Neural cell (in vitro differentiated cells): ENCODE results near the gene ZNF37A. TPM values are rescaled to one million over a fixed set of nuclear protein-coding genes. Genes with fewer than 3 reads are reported as not detected.

Experiments
- H2AFZ ChIP-seq: fragments of 200-600, 300-800 bp; sonication (generic), shearing (Covaris generic); 2 replicates; pipeline ENCODE4 v1.6.0; 2014; ENCODE audit warnings: low read depth, mild to moderate bottlenecking, antibody characterized with exemption, low read length, moderate library complexity
- H3F3A ChIP-seq: fragments of 200-600 bp; shearing (Covaris generic); 2 replicates; pipeline ENCODE4 v1.6.1; 2016; ENCODE audit warnings: mild to moderate bottlenecking, moderate library complexity, mixed read lengths, antibody characterized with exemption, low read length; ENCODE audit not compliant: insufficient read depth, poor library complexity, severe bottlenecking
- H3K27ac ChIP-seq: fragments of 200-600, 300-800 bp; sonication (generic), shearing (Covaris generic); 2 replicates; pipeline ENCODE4 v1.5.1; 2014; ENCODE audit warnings: mild to moderate bottlenecking, low read length, moderate library complexity
- H3K27me3 ChIP-seq: fragments of 300-800, 200-600 bp; sonication (generic), shearing (Covaris generic); 2 replicates; pipeline ENCODE4 v1.6.0; 2014; ENCODE audit warnings: mild to moderate bottlenecking, low read depth, low read length, moderate library complexity; ENCODE audit not compliant: insufficient read depth
- H3K36me3 ChIP-seq: fragments of 300-800, 200-600 bp; sonication (generic), shearing (Covaris generic); 2 replicates; pipeline ENCODE4 v1.5.1; 2014; ENCODE audit warnings: mild to moderate bottlenecking, antibody characterized with exemption, low read length, moderate library complexity; ENCODE audit not compliant: insufficient read depth
- H3K4me2 ChIP-seq: fragments of 300-800, 200-600 bp; sonication (generic), shearing (Covaris generic); 2 replicates; pipeline ENCODE4 v1.6.0; 2014; ENCODE audit warnings: mild to moderate bottlenecking, low read length
- H3K4me3 ChIP-seq: fragments of 300-800, 200-600 bp; sonication (generic), shearing (Covaris generic); 2 replicates; pipeline ENCODE4 v1.5.1; 2014; ENCODE audit warnings: mild to moderate bottlenecking, low read length, moderate library complexity
- H3K79me2 ChIP-seq: fragments of 200-600 bp; shearing (Covaris generic); replicated peaks from 2 replicates; pipeline ENCODE4 v1.6.0; 2014; ENCODE audit warnings: mild to moderate bottlenecking, low read length, moderate library complexity; ENCODE audit not compliant: insufficient read depth
- H3K9ac ChIP-seq: fragments of 300-800, 200-600 bp; sonication (generic), shearing (Covaris generic); 2 replicates; pipeline ENCODE4 v1.6.1; 2016; ENCODE audit warnings: mild to moderate bottlenecking, low read length, mixed read lengths
- H3K9me2 ChIP-seq: fragments of 200-600 bp; shearing (Covaris generic); 2 replicates; pipeline ENCODE4 v1.6.1; 2016; ENCODE audit warnings: mild to moderate bottlenecking, low read length, mixed read lengths; ENCODE audit not compliant: insufficient read depth
- H3K9me3 ChIP-seq: fragments of 200-600, 300-800 bp; sonication (generic), shearing (Covaris generic); 2 replicates; pipeline ENCODE4 v1.6.1; 2016; ENCODE audit warnings: mild to moderate bottlenecking, mixed run types, low read length, moderate library complexity, mixed read lengths
- H4K20me1 ChIP-seq: fragments of 200-600 bp; shearing (Covaris generic); 2 replicates; pipeline ENCODE4 v1.6.1; 2016; ENCODE audit warnings: mild to moderate bottlenecking, mixed run types; ENCODE audit not compliant: insufficient read depth
- EP300 ChIP-seq: fragments of 450-650 bp; conservative IDR thresholded peaks from 2 replicates; pipeline ENCODE4 v1.6.1; 2014; ENCODE audit warnings: antibody characterized with exemption, mild to moderate bottlenecking, moderate library complexity; ENCODE audit not compliant: poor library complexity, severe bottlenecking
- EZH2 ChIP-seq: fragments of 200-600, 300-800 bp; shearing (Covaris generic), sonication (generic); IDR thresholded peaks from 2 replicates; pipeline ENCODE4 v1.6.1; 2014; ENCODE audit warnings: antibody characterized with exemption, low read length, borderline replicate concordance, mild to moderate bottlenecking; ENCODE audit not compliant: insufficient read depth, poor library complexity, severe bottlenecking
- MXI1 ChIP-seq: fragments of 450-650 bp; conservative IDR thresholded peaks from 2 replicates; pipeline ENCODE4 v1.6.1; 2014; ENCODE audit warnings: antibody characterized with exemption, mild to moderate bottlenecking; ENCODE audit not compliant: poor library complexity, severe bottlenecking
- POLR2AphosphoS5 ChIP-seq: IDR thresholded peaks from 2 replicates; pipeline ENCODE4 v1.6.1; 2012
- RAD21 ChIP-seq: fragments of 450-650 bp; conservative IDR thresholded peaks from 2 replicates; pipeline ENCODE4 v1.6.1; 2014; ENCODE audit warnings: antibody characterized with exemption, mild to moderate bottlenecking, moderate library complexity
- SMC3 ChIP-seq: fragments of 450-650 bp; conservative IDR thresholded peaks from 2 replicates; pipeline ENCODE4 v1.6.1; 2014; ENCODE audit warnings: antibody characterized with exemption, mild to moderate bottlenecking, moderate library complexity; ENCODE audit not compliant: poor library complexity
- TAF1 ChIP-seq: IDR thresholded peaks from 2 replicates; pipeline ENCODE4 v1.6.1; 2012; ENCODE audit warnings: low read depth
- polyA plus RNA-seq: library from polyadenylated mRNA; depleted of rRNA; stranded (reverse); fragments of >200 nt; gene quantifications from 2 replicates; pipeline ENCODE4 v1.2.3, GENCODE V29; 2014
- TF ChIP-seq, protein P1 (sequence below): IDR thresholded peaks from 2 replicates; pipeline ENCODE4 v1.6.1; 2012; ENCODE audit warnings: borderline replicate concordance
- TF ChIP-seq, protein P2 (sequence below): fragments of 450-650 bp; IDR thresholded peaks from 2 replicates; pipeline ENCODE4 v1.5.1; 2014; ENCODE audit warnings: antibody characterized with exemption, mild to moderate bottlenecking, moderate library complexity; ENCODE audit not compliant: poor library complexity, severe bottlenecking

ZNF37A gene
- polyA plus RNA-seq, 1 donor from 2014 or later: 8.9 TPM

DNA sequence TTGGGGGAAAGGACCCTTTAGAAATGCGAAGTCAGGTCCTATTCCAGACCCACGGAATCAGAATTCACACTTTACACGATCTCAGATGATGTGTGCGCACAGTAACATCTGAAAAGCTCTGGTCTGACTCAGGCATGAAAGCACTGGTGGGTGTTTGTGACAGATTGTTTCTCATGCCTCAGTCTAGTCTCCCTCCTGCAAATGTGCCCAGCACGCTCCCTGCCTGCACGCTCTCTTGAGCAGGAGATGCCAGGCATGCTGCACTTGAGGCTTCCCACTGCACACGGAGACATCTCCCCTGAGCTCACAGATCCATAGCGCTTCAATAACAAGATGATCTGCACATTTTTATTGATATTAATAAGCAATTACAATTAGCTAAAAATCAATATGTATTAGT lies 23.6 kb upstream of the ZNF37A start:
- Histone ChIP-seq H4K20me1 (no peaks in the 10 kb centered on the region), H3K9ac (no peak overlapping the region), H3K9me2 (no peaks in the 10 kb centered on the region), H3K9me3 (no peaks in the 10 kb centered on the region), H3K27me3 (no peaks in the 10 kb centered on the region), H3K4me2 (no peak overlapping the region), H3K79me2 (no peaks in the 10 kb centered on the region), H3K36me3 (no peaks in the 10 kb centered on the region), H3K4me3 (no peak overlapping the region), H2AFZ (no peak overlapping the region), H3K27ac (no peak overlapping the region), H3F3A (no peaks in the 10 kb centered on the region)
- TF ChIP-seq SMC3 (no peak), MXI1 (no peak), RAD21 (no peak), EZH2 (no peak), POLR2AphosphoS5 (no peak), EP300 (no peak)
- TF ChIP-seq, protein P1, sequence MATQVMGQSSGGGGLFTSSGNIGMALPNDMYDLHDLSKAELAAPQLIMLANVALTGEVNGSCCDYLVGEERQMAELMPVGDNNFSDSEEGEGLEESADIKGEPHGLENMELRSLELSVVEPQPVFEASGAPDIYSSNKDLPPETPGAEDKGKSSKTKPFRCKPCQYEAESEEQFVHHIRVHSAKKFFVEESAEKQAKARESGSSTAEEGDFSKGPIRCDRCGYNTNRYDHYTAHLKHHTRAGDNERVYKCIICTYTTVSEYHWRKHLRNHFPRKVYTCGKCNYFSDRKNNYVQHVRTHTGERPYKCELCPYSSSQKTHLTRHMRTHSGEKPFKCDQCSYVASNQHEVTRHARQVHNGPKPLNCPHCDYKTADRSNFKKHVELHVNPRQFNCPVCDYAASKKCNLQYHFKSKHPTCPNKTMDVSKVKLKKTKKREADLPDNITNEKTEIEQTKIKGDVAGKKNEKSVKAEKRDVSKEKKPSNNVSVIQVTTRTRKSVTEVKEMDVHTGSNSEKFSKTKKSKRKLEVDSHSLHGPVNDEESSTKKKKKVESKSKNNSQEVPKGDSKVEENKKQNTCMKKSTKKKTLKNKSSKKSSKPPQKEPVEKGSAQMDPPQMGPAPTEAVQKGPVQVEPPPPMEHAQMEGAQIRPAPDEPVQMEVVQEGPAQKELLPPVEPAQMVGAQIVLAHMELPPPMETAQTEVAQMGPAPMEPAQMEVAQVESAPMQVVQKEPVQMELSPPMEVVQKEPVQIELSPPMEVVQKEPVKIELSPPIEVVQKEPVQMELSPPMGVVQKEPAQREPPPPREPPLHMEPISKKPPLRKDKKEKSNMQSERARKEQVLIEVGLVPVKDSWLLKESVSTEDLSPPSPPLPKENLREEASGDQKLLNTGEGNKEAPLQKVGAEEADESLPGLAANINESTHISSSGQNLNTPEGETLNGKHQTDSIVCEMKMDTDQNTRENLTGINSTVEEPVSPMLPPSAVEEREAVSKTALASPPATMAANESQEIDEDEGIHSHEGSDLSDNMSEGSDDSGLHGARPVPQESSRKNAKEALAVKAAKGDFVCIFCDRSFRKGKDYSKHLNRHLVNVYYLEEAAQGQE: no peak
- TF ChIP-seq, protein P2, sequence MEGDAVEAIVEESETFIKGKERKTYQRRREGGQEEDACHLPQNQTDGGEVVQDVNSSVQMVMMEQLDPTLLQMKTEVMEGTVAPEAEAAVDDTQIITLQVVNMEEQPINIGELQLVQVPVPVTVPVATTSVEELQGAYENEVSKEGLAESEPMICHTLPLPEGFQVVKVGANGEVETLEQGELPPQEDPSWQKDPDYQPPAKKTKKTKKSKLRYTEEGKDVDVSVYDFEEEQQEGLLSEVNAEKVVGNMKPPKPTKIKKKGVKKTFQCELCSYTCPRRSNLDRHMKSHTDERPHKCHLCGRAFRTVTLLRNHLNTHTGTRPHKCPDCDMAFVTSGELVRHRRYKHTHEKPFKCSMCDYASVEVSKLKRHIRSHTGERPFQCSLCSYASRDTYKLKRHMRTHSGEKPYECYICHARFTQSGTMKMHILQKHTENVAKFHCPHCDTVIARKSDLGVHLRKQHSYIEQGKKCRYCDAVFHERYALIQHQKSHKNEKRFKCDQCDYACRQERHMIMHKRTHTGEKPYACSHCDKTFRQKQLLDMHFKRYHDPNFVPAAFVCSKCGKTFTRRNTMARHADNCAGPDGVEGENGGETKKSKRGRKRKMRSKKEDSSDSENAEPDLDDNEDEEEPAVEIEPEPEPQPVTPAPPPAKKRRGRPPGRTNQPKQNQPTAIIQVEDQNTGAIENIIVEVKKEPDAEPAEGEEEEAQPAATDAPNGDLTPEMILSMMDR: no peak

DNA sequence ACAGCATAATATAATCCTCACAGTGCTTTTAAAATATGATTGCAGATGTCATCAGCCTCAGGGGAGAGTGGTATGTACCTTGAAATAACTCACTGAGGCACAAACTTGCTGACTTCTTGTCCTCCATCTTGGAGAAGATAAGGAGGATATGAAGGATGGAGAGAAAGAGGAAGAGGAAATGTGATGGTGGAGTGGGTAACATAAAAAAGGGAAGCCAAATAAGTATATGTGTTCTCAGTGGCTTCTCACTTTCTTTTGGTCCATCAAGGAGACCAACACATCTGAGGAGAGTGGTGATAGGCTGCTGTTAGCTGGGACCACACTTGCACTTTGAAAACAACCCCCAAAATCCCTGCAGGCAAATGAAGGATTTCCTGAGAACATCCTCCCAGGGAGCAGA lies 21.6 kb upstream of the ZNF37A start:
- TF ChIP-seq MXI1: no peak
- no peak for TF ChIP-seq POLR2AphosphoS5
- TF ChIP-seq, protein P1: no peak
- no peak for TF ChIP-seq EZH2
- TF ChIP-seq TAF1: no peak
- TF ChIP-seq SMC3: no peak
- Histone ChIP-seq H3K36me3 (no peaks in the 10 kb centered on the region), H4K20me1 (no peaks in the 10 kb centered on the region), H3K9me3 (peaks cover 8% of the 10 kb centered on the region), H2AFZ (no peak overlapping the region), H3K9ac (no peak overlapping the region), H3F3A (no peaks in the 10 kb centered on the region), H3K27ac (no peak overlapping the region), H3K9me2 (no peaks in the 10 kb centered on the region), H3K79me2 (no peaks in the 10 kb centered on the region), H3K27me3 (no peaks in the 10 kb centered on the region), H3K4me2 (no peak overlapping the region), H3K4me3 (no peak overlapping the region)
